Fibroblast of the aortic adventitia (primary cell): ENCODE data around the gene PPP1R14D. TPM values are rescaled to one million over a fixed set of nuclear protein-coding genes. Genes with fewer than 3 reads are reported as not detected.
A peak's percentile ranks its signal among the peaks of the same experiment; 100 is the strongest.

ENCODE experiments used
- DNase-seq: peaks from one replicate; pipeline ENCODE4 v3.0.0-alpha.2; 2010; ENCODE audit warnings: low read depth
- H3K4me3 ChIP-seq: 2 replicates; pipeline ENCODE4 v1.5.1; 2011; ENCODE audit warnings: low read depth, mild to moderate bottlenecking, control low read depth, low read length, moderate library complexity
- total RNA-seq: library from RNA; depleted of rRNA; stranded (reverse); fragments of >200 nt; gene quantifications from 2 replicates; pipeline ENCODE4 v1.2.3, GENCODE V29; 2012; ENCODE audit warnings: low replicate concordance
- TF ChIP-seq, protein P1 (sequence below): IDR thresholded peaks from 2 replicates; pipeline ENCODE4 v1.5.1; 2011; ENCODE audit warnings: mild to moderate bottlenecking, low read length, control low read depth, inconsistent platforms; ENCODE audit not compliant: insufficient read depth

PPP1R14D gene
- total RNA-seq, 1 donor = not detected

DNA sequence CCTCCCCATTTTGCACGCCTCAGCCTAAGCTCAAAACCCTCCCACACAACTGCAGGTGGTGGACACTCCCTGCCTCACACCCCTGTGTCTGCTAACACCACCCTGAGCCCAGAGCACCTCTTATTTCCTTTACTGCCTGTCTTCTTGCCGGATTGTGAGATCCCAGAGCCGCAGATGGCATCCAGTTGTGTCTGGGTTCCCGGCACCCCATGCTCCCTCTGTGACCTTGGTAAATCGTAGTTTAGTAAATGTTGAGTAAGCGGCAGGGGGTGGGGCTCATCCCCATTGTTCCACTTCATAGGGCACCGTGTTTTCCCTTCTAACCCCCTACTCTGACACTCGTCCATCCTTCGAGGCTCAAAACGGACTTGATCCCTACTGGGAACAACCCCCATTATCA, 30.2 kb upstream of the PPP1R14D start:
- TF ChIP-seq, protein P1, sequence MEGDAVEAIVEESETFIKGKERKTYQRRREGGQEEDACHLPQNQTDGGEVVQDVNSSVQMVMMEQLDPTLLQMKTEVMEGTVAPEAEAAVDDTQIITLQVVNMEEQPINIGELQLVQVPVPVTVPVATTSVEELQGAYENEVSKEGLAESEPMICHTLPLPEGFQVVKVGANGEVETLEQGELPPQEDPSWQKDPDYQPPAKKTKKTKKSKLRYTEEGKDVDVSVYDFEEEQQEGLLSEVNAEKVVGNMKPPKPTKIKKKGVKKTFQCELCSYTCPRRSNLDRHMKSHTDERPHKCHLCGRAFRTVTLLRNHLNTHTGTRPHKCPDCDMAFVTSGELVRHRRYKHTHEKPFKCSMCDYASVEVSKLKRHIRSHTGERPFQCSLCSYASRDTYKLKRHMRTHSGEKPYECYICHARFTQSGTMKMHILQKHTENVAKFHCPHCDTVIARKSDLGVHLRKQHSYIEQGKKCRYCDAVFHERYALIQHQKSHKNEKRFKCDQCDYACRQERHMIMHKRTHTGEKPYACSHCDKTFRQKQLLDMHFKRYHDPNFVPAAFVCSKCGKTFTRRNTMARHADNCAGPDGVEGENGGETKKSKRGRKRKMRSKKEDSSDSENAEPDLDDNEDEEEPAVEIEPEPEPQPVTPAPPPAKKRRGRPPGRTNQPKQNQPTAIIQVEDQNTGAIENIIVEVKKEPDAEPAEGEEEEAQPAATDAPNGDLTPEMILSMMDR = no peak
- DNase-seq = no peak
- no peak overlapping the region for H3K4me3 ChIP-seq

- TF ChIP-seq, protein P1 = peak; percentile 99
- DNase-seq = peak; percentile 67
- H3K4me3 ChIP-seq = no peak overlapping the region
Observed at GRCh38 chr15:40857601-40858341, 29.3 kb upstream of the PPP1R14D start.

DNA sequence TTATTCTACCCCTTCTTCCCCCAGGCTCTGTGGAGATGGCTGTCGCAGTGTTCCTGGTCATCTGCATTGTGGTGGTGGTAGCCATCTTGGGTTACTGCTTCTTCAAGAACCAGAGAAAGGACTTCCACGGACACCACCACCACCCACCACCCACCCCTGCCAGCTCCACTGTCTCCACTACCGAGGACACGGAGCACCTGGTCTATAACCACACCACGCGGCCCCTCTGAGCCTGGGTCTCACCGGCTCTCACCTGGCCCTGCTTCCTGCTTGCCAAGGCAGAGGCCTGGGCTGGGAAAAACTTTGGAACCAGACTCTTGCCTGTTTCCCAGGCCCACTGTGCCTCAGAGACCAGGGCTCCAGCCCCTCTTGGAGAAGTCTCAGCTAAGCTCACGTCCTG, 28.2 kb upstream of the PPP1R14D start:
- no peak overlapping the region for H3K4me3 ChIP-seq
- TF ChIP-seq, protein P1 = no peak
- DNase-seq = no peak

DNA sequence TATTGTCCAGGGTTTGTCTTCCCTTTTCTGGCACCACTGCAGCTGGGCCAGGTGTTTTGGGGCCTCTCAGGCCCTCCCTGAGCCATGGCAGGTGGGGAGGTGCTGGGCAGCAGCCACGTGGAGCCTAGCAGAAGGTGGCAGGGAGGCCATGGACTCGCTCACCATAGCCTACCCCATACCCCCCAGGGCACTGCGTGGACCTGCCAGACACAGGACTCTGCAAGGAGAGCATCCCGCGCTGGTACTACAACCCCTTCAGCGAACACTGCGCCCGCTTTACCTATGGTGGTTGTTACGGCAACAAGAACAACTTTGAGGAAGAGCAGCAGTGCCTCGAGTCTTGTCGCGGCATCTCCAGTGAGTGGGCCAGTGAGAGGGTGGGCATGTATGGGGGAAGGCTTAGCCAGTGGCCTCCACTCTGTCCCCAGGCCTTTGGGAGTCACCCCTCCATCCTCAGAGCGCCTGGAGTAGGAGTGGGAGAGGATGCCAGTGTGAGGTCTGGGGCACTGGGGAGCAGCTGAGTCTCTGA, 27.3 kb upstream of the PPP1R14D start:
- H3K4me3 ChIP-seq = no peak overlapping the region
- DNase-seq = no peak
- TF ChIP-seq, protein P1 = no peak

GRCh38 chr15:40854161-40854560, 25.7 kb upstream of the PPP1R14D start:
- TF ChIP-seq, protein P1 = no peak
- no peak overlapping the region for H3K4me3 ChIP-seq
- no peak for DNase-seq

DNA sequence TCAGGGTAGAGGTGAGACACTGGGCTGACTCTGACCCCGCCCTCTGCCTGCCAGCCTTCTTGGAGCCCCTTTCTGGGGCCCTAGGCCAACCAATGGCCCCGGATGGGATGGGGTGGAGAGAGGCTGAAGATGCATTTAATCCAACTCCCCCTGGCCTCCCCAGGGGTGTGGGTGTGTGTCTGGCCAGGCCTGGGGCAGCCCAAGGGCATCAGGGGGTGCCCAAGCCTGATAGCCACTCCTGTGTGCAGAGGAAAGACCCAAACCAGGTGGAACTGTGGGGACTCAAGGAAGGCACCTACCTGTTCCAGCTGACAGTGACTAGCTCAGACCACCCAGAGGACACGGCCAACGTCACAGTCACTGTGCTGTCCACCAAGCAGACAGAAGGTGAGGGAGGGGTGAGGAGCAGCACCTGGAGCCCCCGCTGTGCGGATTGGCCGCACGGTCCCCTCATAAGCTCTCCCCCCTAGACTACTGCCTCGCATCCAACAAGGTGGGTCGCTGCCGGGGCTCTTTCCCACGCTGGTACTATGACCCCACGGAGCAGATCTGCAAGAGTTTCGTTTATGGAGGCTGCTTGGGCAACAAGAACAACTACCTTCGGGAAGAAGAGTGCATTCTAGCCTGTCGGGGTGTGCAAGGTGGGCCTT, 24.9 kb upstream of the PPP1R14D start:
- TF ChIP-seq, protein P1 = no peak
- no peak overlapping the region for H3K4me3 ChIP-seq
- no peak for DNase-seq
